ENCODE measurements around the gene SYT2. TPM values are rescaled to one million over a fixed set of nuclear protein-coding genes. Genes with fewer than 3 reads are reported as not detected.

The SYT2 gene
- total and polyA plus RNA-seq, 10 of the 15 experiments (the other 5 are each of a cell fraction or from before 2014, with no cell fraction given) = not detected

DNA sequence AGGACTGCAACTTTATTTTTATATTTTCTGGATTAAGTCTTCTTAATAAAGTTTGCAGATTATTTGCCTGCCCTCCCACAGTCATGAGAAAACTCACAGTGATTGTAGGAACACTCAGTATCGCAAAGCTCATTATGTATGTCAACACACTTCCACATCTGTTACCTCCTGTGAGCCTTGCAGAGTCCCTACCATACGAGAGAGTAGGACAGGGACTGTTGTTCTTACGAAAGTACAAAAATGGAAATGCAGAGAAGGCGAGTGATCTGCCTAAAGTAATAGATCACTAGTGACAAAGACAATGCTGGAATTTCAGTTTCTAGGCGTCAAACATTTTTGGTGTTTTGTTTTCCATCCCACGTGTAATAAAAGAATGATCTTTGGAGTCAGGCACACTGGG lies 131.7 kb downstream of the SYT2 start:
- Histone ChIP-seq H3K9me3 (replicated peaks; ENCODE audit: control insufficient read depth, insufficient read depth, low read length) (no peaks in the 10 kb centered on the region), H3K9ac (ENCODE audit: control insufficient read depth, insufficient read depth, low read length) (no peak overlapping the region), H3K27ac (ENCODE audit: control insufficient read depth, insufficient read depth) (no peak overlapping the region), H3K4me2 (ENCODE audit: control insufficient read depth, insufficient read depth) (no peak overlapping the region), H3K79me2 (ENCODE audit: control insufficient read depth, insufficient read depth, low read length) (no peaks in the 10 kb centered on the region), H2AFZ (ENCODE audit: control insufficient read depth, low read depth, low read length) (no peak overlapping the region), H3K4me3 (no peak overlapping the region), H3K4me1 (ENCODE audit: control insufficient read depth, insufficient read depth, low read length) (no peaks in the 10 kb centered on the region), H3K27me3 (replicated peaks in 1 of 2; ENCODE audit: control insufficient read depth in 2 of 2, insufficient read depth in 2 of 2, low read length in 1 of 2) (no peaks in the 10 kb centered on the region), H4K20me1 (ENCODE audit: control insufficient read depth, insufficient read depth) (no peaks in the 10 kb centered on the region; the same call in 1 of the 2 replicates), H3K36me3 (ENCODE audit: control insufficient read depth in 2 of 2, insufficient read depth in 2 of 2, low read length in 1 of 2) (no peaks in the 10 kb centered on the region)
- ChIA-PET POLR2A (no interaction called here), CTCF (interaction anchor here (1.0 to 1.8 kb wide), 6 partner anchors 22 to 137 kb away, joined by 3 to 8 read pairs (median 4); no protein-coding TSS in a partner anchor), SMC1A (ENCODE audit: uncharacterized antibody, unreplicated experiment) (interaction anchor here (0.7 to 1.9 kb wide), 6 partner anchors 16 to 140 kb away, joined by 3 to 6 read pairs (median 4); no protein-coding TSS in a partner anchor), RAD21 (ENCODE audit: unreplicated experiment) (interaction anchor here (1.1 to 3.4 kb wide), 4 partner anchors 11 to 141 kb away, joined by 3 to 11 read pairs (median 3); no protein-coding TSS in a partner anchor)
- BruUV-seq (replicated peaks) = no TSS peak
- DNase-seq (ENCODE audit: low read depth, low spot score) (no peak), FAIRE-seq (no peak), ATAC-seq (no peak)
- WGBS (ENCODE audit: insufficient coverage, insufficient replicate concordance, low lambda C conversion rate, missing lambda C conversion rate) = 88% methylated on average over 6 of the region's 6 CpGs
- in situ Hi-C loops (cut with MboI) = no loop called here
- TF ChIP-seq CHD4 (IDR thresholded peaks at IDR 0.05) (no peak), POU2F2 (IDR thresholded peaks at IDR 0.05; ENCODE audit: borderline replicate concordance, low read depth, low read length) (no peak), HDGF (IDR thresholded peaks at IDR 0.05) (no peak), SIX5 (IDR thresholded peaks at IDR 0.05; ENCODE audit: low read depth, low read length, severe bottlenecking) (no peak), HSF1 (IDR thresholded peaks at IDR 0.05; ENCODE audit: low read depth, low read length) (no peak), LARP7 (IDR thresholded peaks at IDR 0.05) (no peak), CHD1 (IDR thresholded peaks at IDR 0.05; ENCODE audit: low read depth, low read length) (no peak), ZBED1 (IDR thresholded peaks at IDR 0.05; ENCODE audit: borderline replicate concordance) (no peak), BACH1 (IDR thresholded peaks at IDR 0.05; ENCODE audit: borderline replicate concordance) (no peak), CBX3 (IDR thresholded peaks at IDR 0.05; ENCODE audit: borderline replicate concordance, low read depth) (no peak), RAD51 (IDR thresholded peaks at IDR 0.05) (no peak), SP1 (IDR thresholded peaks at IDR 0.05; ENCODE audit: low read depth, low read length) (no peak), SMC3 (IDR thresholded peaks at IDR 0.05; ENCODE audit: borderline replicate concordance, low read length) (no peak), ATF7 (IDR thresholded peaks at IDR 0.05; ENCODE audit: low read depth) (no peak), POLR2AphosphoS5 (IDR thresholded peaks at IDR 0.05; ENCODE audit: low read length) (no peak), JUNB (IDR thresholded peaks at IDR 0.05) (no peak), FOS (IDR thresholded peaks at IDR 0.05; ENCODE audit: borderline replicate concordance, extremely low read depth, insufficient read length) (no peak)
- TF ChIP-seq, protein P1, sequence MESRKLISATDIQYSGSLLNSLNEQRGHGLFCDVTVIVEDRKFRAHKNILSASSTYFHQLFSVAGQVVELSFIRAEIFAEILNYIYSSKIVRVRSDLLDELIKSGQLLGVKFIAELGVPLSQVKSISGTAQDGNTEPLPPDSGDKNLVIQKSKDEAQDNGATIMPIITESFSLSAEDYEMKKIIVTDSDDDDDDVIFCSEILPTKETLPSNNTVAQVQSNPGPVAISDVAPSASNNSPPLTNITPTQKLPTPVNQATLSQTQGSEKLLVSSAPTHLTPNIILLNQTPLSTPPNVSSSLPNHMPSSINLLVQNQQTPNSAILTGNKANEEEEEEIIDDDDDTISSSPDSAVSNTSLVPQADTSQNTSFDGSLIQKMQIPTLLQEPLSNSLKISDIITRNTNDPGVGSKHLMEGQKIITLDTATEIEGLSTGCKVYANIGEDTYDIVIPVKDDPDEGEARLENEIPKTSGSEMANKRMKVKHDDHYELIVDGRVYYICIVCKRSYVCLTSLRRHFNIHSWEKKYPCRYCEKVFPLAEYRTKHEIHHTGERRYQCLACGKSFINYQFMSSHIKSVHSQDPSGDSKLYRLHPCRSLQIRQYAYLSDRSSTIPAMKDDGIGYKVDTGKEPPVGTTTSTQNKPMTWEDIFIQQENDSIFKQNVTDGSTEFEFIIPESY (IDR thresholded peaks at IDR 0.05) = no peak
- TF ChIP-seq, protein P2, sequence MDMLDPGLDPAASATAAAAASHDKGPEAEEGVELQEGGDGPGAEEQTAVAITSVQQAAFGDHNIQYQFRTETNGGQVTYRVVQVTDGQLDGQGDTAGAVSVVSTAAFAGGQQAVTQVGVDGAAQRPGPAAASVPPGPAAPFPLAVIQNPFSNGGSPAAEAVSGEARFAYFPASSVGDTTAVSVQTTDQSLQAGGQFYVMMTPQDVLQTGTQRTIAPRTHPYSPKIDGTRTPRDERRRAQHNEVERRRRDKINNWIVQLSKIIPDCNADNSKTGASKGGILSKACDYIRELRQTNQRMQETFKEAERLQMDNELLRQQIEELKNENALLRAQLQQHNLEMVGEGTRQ (IDR thresholded peaks at IDR 0.05; ENCODE audit: borderline replicate concordance, low read depth, low read length) = no peak
- intact Hi-C loops (cut with micrococcal nuclease; ENCODE audit: unreplicated experiment) = loop anchor here (10.0 kb wide), 1 partner anchor 136 kb away; the partner anchor contains the start of gene SYT2
